CD4-positive, alpha-beta T cell treated with Interleukin-12 subunit alpha and Interleukin-12 subunit beta, for 1 hour (primary cell): ENCODE data around the gene ABCC6.
A peak's percentile ranks its signal among the peaks of the same experiment; 100 is the strongest.
"Not testable (repeated sequence)": the region's sequence is repeated elsewhere in the genome, so short reads cannot be mapped to it uniquely, and the experiment has no call there.

Experiments
- DNase-seq: peaks from one replicate; pipeline ENCODE4 v3.0.0-alpha.2; 2020

The ABCC6 gene

DNA sequence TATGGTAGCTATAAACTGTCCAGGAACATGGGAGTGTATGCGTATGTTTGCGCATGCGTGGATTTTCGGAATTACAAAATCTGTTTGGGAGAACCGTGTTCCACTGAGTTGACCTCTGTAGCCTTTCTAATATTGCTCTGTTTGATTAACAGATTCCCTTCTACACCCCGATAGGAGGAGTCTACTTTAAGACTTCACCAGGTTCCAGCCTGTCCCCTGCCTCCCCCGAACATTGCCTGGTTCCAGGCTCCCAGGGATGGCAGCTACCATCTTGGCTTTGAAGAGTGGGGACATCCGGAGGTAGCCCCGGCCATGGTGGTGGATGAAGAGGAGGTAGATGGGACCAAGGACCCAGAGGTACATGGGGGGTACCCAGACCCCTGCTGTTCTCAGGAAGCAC is 1.9 kb downstream of the ABCC6 start:
- not testable (repeated sequence) for DNase-seq

GRCh38 chr16:16220449-16220848 is 2.8 kb downstream of the ABCC6 start:
- not testable (repeated sequence) for DNase-seq

GRCh38 chr16:16218787-16219186 is 4.5 kb downstream of the ABCC6 start:
- not testable (repeated sequence) for DNase-seq

- DNase-seq, result not testable (repeated sequence)
These were observed 4.9 kb downstream of the ABCC6 start for GRCh38 chr16:16218349-16218748.

DNA sequence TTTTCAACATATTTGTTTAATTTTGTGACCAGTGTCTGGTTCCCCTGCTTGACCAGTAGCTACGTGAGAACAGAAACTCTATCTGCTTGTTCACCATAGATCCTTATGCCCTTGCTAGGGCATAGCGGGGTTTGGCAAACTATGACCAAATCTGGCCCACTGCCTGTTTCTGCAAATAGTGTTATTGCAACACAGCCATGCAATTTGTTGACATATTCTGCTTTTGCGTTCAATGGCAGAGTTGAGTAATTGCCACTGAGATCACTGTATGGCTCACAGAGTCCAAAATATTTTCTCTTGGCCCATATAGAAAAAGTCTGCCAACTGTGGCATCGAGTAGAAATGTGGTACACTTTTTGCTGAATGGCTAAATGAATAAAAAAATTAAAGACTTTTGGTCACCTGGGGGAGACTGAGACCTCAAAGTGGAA is 9.4 kb downstream of the ABCC6 start:
- not testable (repeated sequence) for DNase-seq

DNA sequence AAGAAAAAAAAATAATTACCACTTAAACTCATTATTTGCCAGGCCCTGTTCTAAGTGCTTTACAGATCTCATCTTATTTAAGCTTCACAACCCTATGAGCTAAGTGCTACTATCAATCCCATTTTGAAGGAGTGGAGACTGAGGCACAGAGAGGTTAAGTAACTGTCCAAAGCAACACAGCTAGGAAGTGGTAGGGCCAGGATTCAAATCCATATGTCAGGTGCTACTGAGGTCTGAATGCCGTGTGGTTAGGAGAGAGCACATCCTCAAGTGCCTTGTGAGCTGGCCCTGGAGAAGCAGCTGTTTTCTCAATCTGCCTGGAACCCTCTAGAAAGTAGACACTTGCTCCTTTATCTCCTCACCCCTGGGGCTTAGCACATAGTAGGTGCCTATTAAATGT is 11.9 kb downstream of the ABCC6 start:
- not testable (repeated sequence) for DNase-seq

- DNase-seq, result not testable (repeated sequence)
These were observed 14.8 kb downstream of the ABCC6 start for GRCh38 chr16:16208461-16208860.

GRCh38 chr16:16207787-16208334 is 15.4 kb downstream of the ABCC6 start:
- DNase-seq, result not testable (repeated sequence)

DNA sequence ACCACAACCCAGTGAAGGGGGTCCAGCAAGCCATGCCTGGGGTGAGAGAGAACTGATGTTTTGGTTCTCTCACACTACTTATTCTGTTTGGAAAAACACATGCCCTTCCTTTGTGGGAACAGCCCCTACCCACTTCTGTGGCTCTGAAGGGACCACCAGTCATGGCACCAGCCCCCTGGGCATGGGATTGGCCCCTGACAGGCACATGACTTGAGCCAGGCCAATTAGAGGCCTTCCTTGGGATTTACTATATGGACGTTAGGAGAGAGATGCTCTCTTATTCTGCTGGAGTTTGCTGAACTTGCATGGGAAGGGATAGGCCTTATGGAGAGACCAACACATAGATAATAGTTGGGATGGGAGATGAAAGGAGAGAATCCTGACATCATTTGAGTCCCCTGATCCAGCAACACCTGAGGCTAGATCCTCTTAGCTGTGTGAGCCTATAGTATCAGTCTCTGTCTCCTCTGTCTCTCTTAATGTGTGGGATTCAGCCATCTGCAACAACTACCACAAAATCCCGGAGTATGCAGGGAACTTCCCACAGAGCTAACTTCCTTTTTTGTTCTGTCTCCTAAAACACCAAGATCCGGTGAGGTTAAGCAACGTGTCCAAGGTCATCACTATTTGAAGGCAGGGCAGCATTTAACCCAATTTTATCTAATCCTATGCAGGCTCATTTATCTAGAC is 16.1 kb downstream of the ABCC6 start:
- not testable (repeated sequence) for DNase-seq

DNA sequence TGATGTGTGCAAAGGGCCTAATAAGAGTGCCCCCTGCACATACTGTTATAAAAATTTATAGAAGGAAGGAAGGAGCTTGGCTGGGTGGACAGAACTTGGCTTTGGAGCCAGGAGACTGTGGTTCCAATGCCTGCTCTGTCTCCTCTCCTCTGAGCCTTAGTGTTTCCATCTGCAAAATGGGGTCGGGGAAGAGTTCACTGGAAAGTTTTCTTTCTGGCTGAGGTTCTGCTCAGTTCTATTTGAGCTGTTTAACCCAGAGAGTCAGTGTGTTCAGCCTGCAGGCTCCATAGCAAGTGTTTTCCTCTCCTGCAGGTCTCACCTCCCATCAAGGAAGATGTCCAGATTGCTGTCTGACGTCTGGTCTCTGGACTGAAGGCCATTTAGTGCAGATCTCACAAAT is 17.4 kb downstream of the ABCC6 start:
- DNase-seq, result not testable (repeated sequence)

DNA sequence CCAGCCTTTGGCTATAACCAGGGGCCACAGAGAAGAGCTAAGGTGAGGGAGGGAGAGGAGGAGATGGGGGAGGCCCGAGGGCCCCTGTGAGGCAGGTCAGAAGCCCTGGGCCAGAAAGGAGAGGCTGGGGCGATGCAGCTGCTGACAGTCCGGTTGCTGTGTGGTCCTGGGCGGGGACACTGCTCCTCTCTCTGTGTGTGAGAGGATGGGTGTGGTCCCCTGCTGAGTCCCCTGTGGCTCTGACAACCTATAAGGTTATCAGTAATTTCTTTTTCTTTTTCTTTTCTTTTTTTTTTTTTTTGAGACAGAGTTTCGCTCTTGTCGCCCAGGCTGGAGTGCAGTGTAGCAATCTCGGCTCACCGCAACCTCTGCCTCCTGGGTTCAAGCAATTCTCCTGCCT is 18.7 kb downstream of the ABCC6 start:
- DNase-seq, result not testable (repeated sequence)

DNA sequence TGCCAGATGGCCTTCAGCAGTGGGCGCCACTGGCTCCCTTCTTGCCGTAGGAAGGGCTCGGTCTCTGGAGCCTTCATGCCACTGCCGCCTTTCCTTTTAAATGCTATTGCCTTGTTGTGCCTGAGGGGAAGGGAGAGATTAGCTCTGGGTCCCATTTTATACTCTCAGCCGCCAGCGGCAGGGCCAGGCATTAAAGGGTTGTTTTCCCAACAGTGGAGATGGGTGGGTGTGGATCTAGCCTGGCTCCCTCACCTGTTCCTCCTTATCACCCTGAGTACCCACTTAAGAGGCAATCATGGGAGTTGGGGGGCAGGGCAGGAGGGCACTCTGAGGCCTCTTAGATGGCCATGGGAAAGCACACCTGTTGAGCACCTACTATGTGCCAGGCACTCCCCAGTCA is 19.8 kb downstream of the ABCC6 start:
- not testable (repeated sequence) for DNase-seq

DNA sequence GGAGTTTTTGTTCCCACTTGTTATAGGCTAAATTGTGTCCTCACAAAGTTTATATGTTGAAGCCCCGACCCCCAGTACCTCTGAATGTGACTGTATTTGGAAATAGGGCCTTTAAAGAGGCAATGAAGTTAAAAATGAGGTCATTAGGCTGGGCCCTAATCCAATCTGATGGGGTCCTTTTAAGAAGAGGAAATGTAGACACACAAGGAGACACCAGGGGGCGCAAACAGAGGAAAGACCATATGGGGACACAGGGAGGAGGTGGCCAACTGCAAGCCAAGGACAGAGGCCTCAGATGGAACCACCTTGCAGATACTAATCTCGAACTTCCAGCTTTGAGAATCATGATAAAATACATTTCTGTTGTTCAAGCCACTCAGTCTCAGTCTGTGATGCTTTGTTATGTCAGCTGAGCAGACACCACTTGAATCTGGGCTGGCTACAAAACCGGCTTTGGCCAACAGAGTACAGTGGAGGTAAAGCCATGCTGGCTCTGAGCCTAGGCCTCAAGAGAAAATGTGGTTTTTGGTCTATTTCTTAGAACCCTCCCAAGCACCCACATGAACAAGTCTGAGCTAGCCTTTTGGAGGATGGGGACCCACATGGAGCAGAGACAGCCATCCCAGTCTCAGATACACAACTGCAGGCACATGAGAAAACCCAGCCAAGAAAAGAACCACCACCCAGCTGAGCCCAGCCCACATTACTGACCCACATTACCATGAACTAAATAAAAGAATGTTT is 20.7 kb downstream of the ABCC6 start:
- DNase-seq, result peak; percentile 41

DNA sequence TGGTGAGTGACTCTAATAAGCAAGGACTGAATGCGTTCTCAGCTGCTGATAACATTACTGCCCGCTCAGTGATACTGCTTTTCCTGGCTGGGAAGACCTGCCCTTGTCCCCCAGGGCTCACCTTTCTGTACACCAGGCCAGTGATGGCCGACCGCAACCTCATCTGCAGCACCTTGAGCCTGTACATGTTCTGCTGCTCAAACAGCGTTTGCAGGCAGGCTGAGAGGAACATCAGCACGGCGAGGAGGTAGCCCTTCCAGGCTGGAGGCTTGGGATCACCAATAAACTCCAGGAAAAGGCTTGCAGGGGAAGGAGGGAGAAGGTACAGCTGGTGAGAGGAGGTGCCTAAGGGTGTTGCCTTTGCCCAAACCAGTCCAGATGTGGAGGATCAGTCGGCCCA is 21.4 kb downstream of the ABCC6 start:
- not testable (repeated sequence) for DNase-seq

GRCh38 chr16:16200391-16200790 is 22.9 kb downstream of the ABCC6 start:
- not testable (repeated sequence) for DNase-seq

GRCh38 chr16:16199428-16199827 is 23.9 kb downstream of the ABCC6 start:
- not testable (repeated sequence) for DNase-seq

DNA sequence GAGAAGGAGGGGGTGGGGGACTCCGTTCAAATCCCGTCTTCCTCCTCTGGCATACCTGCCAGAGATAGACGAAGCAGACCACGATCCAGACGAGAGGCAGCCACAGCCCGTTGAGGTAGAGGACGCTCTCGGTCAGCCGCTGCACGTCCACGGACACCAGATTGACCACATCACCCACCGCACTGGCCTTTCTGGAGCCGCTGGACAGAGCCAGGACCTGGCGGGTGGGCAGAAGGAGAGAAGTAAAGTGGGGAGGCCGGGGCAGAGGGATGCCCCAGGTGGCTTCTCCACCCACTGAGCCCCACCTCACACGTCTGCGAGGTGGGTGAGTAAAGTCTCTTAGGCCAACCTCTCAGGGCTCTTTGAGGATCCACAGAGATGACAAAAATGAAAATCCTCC is 25.3 kb downstream of the ABCC6 start:
- no peak for DNase-seq

DNA sequence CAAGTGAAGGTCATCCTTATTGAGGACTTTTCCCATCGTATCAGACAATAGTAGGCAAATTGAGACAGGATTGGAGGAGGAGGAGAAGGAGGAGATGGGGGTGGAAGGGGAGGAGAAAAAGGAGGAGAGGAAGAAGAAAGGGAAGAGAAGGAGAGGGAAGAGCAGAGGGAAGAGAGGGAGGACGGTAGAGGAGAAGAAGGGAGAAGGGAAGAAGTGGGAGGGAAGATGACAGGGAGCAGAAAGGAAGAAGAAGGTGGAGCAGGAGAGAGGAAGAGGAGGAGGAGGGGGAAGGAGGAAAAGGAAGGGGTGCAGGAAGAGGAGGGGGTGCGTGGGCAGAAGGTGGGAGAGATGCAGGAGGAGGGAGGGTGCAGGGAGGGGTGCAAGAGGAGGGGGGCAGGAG is 26.0 kb downstream of the ABCC6 start:
- no peak for DNase-seq

- no peak for DNase-seq
These were observed 27.2 kb downstream of the ABCC6 start for GRCh38 chr16:16196099-16196498.

DNA sequence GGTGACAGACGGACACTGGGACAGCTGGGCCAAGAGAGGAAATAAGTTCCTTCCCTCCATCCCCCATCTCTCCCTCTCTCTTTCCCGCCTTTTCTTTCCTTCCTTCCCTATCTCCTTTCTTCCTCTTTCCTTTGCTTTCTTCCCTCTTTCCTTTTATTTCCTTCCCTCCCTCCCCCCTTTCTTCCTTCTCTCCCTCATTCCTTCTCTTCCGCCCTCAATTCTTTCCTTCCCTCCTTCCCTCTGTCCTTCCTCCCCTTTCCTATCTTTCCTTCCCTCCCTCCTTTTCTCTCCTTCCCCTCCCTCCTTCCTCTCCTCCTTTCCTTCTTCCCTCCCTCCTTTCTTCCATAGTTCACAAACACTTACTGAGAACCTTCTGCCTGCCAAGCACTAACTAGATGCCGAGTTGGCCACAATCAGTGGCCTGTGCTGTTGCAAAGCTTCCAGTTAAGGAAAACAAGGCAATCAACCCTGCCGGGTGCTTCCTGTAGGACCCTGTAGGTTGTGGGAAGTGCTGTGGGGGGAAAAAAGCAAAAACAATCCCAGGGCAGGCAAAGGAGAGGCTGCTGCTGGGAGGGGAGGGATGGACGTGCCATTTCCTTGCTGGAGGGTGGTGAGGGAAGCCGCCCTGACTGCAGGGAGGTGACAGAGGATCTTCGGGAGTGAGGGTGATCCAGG is 31.7 kb downstream of the ABCC6 start:
- DNase-seq, result no peak

- not testable (repeated sequence) for DNase-seq
These were observed 32.3 kb downstream of the ABCC6 start for GRCh38 chr16:16190966-16191365.

DNA sequence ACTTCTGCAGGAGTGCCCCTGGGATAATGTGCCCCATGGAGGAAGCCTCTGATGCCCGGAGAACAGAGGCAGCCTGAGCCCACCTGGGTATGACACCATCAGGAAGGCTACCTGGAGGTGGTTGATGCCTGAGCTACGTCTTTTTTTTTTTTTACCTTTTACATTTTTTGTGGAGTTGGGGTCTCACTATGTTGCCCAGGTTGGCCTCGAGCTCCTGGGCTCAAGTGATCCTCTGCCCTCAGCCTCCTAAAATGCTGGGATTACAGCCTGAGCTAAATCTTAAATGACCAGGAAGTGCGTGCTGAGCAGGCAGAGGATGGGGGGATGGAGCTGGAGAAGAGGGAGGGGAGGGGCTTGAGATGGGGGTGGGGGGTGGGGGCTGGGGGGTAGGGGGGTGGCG is 32.7 kb downstream of the ABCC6 start:
- no peak for DNase-seq

GRCh38 chr16:16189842-16190241 is 33.5 kb downstream of the ABCC6 start:
- no peak for DNase-seq
